ENCODE data around the gene SPATA20.

Gene SPATA20

DNA sequence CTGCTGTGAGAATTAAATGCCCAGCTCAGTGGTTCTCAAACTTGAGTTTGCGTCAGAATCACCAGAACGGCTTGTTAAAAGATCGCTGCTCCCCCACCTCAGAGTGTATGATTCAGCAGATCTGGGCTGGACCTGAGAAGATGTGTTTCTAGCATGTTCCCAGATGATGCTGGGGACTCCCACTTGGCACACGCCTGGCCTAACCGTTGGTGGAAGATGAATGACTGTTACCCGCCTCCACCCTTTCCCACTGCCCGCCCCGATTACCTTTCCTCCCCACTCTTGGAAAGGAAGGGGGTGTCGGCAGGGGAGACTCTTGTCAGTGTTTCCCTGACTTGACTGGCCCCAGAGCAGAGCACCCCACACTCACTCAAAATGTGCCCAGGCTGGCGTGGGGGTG is 58.5 kb downstream of the SPATA20 start:
- DNase-seq = no peak
